ENCODE results near the gene CERS2. TPM values are rescaled to one million over a fixed set of nuclear protein-coding genes. Genes with fewer than 3 reads are reported as not detected.

CERS2 gene
- total and polyA plus RNA-seq, 2 of the 13 experiments (the other 11 are each of a cell fraction or from before 2014, with no cell fraction given) = 269 to 298 TPM

GRCh38 chr1:150971583-150972416 is 2.8 kb downstream of the CERS2 start (continued):
- peak; percentile 74 for TF ChIP-seq TEAD3 (CRISPR knock-in tag; optimal IDR thresholded peaks at IDR 0.05; ENCODE audit: borderline replicate concordance)
- no peak for TF ChIP-seq PHB2 (IDR thresholded peaks at IDR 0.05; ENCODE audit: partially characterized antibody)
- TF ChIP-seq ZBTB1 (CRISPR knock-in tag; IDR thresholded peaks at IDR 0.05; ENCODE audit: borderline replicate concordance) = no peak
- no peak for TF ChIP-seq JARID2 (CRISPR knock-in tag; IDR thresholded peaks at IDR 0.05; ENCODE audit: insufficient replicate concordance)
- 0 out of 2 replicates have a peak, but pooled peaks have one; percentile 62 for TF ChIP-seq JUND (CRISPR knock-in tag; IDR thresholded peaks at IDR 0.05)
- TF ChIP-seq CREBL2 (CRISPR knock-in tag; IDR thresholded peaks at IDR 0.05; ENCODE audit: borderline replicate concordance) = no peak
- TF ChIP-seq IRF1 (CRISPR knock-in tag; IDR thresholded peaks at IDR 0.05; ENCODE audit: low read depth) = no peak
- no peak for TF ChIP-seq FLYWCH1 (CRISPR knock-in tag; IDR thresholded peaks at IDR 0.05)
- TF ChIP-seq ZNF547 (CRISPR knock-in tag; IDR thresholded peaks at IDR 0.05) = 0 out of 2 replicates have a peak, but pooled peaks have one; percentile 13
- no peak for TF ChIP-seq ZNF280D (CRISPR knock-in tag; IDR thresholded peaks at IDR 0.05)
- TF ChIP-seq ZNF430 (CRISPR knock-in tag; IDR thresholded peaks at IDR 0.05) = no peak
- no peak for TF ChIP-seq MED1 (CRISPR knock-in tag; IDR thresholded peaks at IDR 0.05)
- TF ChIP-seq HOXA9 (CRISPR knock-in tag; IDR thresholded peaks at IDR 0.05; ENCODE audit: borderline replicate concordance) = 0 out of 2 replicates have a peak, but pooled peaks have one; percentile 51
- TF ChIP-seq ZIK1 (CRISPR knock-in tag; IDR thresholded peaks at IDR 0.05; ENCODE audit: borderline replicate concordance, low read depth) = no peak
- TF ChIP-seq KLF9 (CRISPR knock-in tag; IDR thresholded peaks at IDR 0.05; ENCODE audit: low read depth) = no peak
- 0 out of 2 replicates have a peak, but pooled peaks have one; percentile 41 for TF ChIP-seq ZSCAN5A (CRISPR knock-in tag; IDR thresholded peaks at IDR 0.05; ENCODE audit: borderline replicate concordance)
- no peak; the same call in none of the 2 replicates for TF ChIP-seq ZNF746 (CRISPR knock-in tag; IDR thresholded peaks at IDR 0.05)
- no peak for TF ChIP-seq POGK (CRISPR knock-in tag; conservative IDR thresholded peaks at IDR 0.05)
